ENCODE measurements around the gene EFCAB8. TPM values are rescaled to one million over a fixed set of nuclear protein-coding genes. Genes with fewer than 3 reads are reported as not detected.

Gene EFCAB8
- total and polyA plus RNA-seq, 4 donors, result 0.25 TPM; not detected in 3

- no peak overlapping the region for H3K9ac ChIP-seq (ENCODE audit: low read depth in 1 of 2, low read length in 2 of 2)
- DNase-seq (ENCODE audit: low spot score), result no peak
Measured at GRCh38 chr20:32984196-32984595, 125.5 kb downstream of the EFCAB8 start.

GRCh38 chr20:32984631-32985354 is 126.1 kb downstream of the EFCAB8 start:
- Histone ChIP-seq H3K9ac (ENCODE audit: low read depth in 1 of 2, low read length in 2 of 2) (no peak overlapping the region), H3K36me3 (ENCODE audit: control insufficient read depth in 4 of 4, insufficient read depth in 3 of 4, low read depth in 1 of 4, low read length in 3 of 4) (no peaks in the 10 kb centered on the region), H3K27ac (ENCODE audit: low read depth in 1 of 2, low read length in 2 of 2) (no peak overlapping the region), H3K9me3 (ENCODE audit: control insufficient read depth in 4 of 4, low read length in 3 of 4) (no peaks in the 10 kb centered on the region), H3K27me3 (ENCODE audit: control insufficient read depth in 4 of 4, insufficient read depth in 4 of 4, low read length in 3 of 4) (no peaks in the 10 kb centered on the region), H3K4me3 (ENCODE audit: low read depth in 1 of 3, low read length in 3 of 3) (no peak overlapping the region), H3K4me1 (ENCODE audit: control insufficient read depth in 4 of 4, insufficient read depth in 4 of 4, low read length in 3 of 4) (no peaks in the 10 kb centered on the region)
- no peak for DNase-seq (ENCODE audit: low spot score)
- TF ChIP-seq ZBTB33 (IDR thresholded peaks at IDR 0.05), result no peak
- no peak for TF ChIP-seq RAD21 (IDR thresholded peaks at IDR 0.05)
- TF ChIP-seq REST (IDR thresholded peaks at IDR 0.05), result no peak
- TF ChIP-seq RXRA (IDR thresholded peaks at IDR 0.05), result no peak
- no peak for TF ChIP-seq CTCF (IDR thresholded peaks at IDR 0.05; ENCODE audit: low read depth, low read length, missing input control)
- no peak for TF ChIP-seq FOXA2 (IDR thresholded peaks at IDR 0.05)
- TF ChIP-seq JUND (IDR thresholded peaks at IDR 0.05), result no peak
- TF ChIP-seq SP1 (IDR thresholded peaks at IDR 0.05), result no peak
- no peak for TF ChIP-seq YY1 (IDR thresholded peaks at IDR 0.05)
- TF ChIP-seq TAF1 (conservative IDR thresholded peaks at IDR 0.05), result no peak
- TF ChIP-seq GABPA (IDR thresholded peaks at IDR 0.05 in 1 of 2, conservative IDR thresholded peaks at IDR 0.05 in 1 of 2), result no peak
- TF ChIP-seq NR2F2 (IDR thresholded peaks at IDR 0.05), result no peak
- no peak for TF ChIP-seq ATF3 (IDR thresholded peaks at IDR 0.05)
- TF ChIP-seq HNF4A (conservative IDR thresholded peaks at IDR 0.05), result no peak
- TF ChIP-seq FOXA1 (IDR thresholded peaks at IDR 0.05), result no peak
- TF ChIP-seq HNF4G (IDR thresholded peaks at IDR 0.05), result no peak
- TF ChIP-seq MAX (IDR thresholded peaks at IDR 0.05), result no peak
- TF ChIP-seq EGR1 (IDR thresholded peaks at IDR 0.05; ENCODE audit: low read depth in 2 of 2), result no peak
- 85% methylated on average over 9 of the region's 9 CpGs for WGBS

More at GRCh38 chr20:32984196-32984595, 125.5 kb downstream of the EFCAB8 start:
- no peaks in the 10 kb centered on the region for H3K27me3 ChIP-seq (ENCODE audit: control insufficient read depth in 4 of 4, insufficient read depth in 4 of 4, low read length in 3 of 4)
- no peak overlapping the region for H3K27ac ChIP-seq (ENCODE audit: low read depth in 1 of 2, low read length in 2 of 2)
- no peak overlapping the region for H3K4me3 ChIP-seq (ENCODE audit: low read depth in 1 of 3, low read length in 3 of 3)
- no peak for TF ChIP-seq EGR1 (IDR thresholded peaks at IDR 0.05; ENCODE audit: low read depth in 2 of 2)
- TF ChIP-seq ATF3 (IDR thresholded peaks at IDR 0.05), result no peak
- no peak for TF ChIP-seq MAX (IDR thresholded peaks at IDR 0.05)
- no peaks in the 10 kb centered on the region for H3K9me3 ChIP-seq (ENCODE audit: control insufficient read depth in 4 of 4, low read length in 3 of 4)
- H3K36me3 ChIP-seq (ENCODE audit: control insufficient read depth in 4 of 4, insufficient read depth in 3 of 4, low read depth in 1 of 4, low read length in 3 of 4), result no peaks in the 10 kb centered on the region
- 75% methylated on average over 7 of the region's 7 CpGs for WGBS
- no peaks in the 10 kb centered on the region for H3K4me1 ChIP-seq (ENCODE audit: control insufficient read depth in 4 of 4, insufficient read depth in 4 of 4, low read length in 3 of 4)

Data from liver (tissue), 9 donors.